Hepatocyte (in vitro differentiated cells): ENCODE data around the gene MFRP.

Experiments used
- CTCF ChIP-seq: fragments of 200-600 bp; sonication (generic); IDR thresholded peaks from 2 replicates; pipeline ENCODE4 v1.5.1; 2016; ENCODE audit warnings: antibody characterized with exemption, mild to moderate bottlenecking; ENCODE audit not compliant: poor library complexity
- EZH2 ChIP-seq: fragments of 200-600 bp; sonication (generic); IDR thresholded peaks from 2 replicates; pipeline ENCODE4 v1.6.1; 2016; ENCODE audit warnings: antibody characterized with exemption, mild to moderate bottlenecking, borderline replicate concordance
- EZH2phosphoT487 ChIP-seq: fragments of 200-600 bp; sonication (generic); IDR thresholded peaks from one replicate; pipeline ENCODE4 v1.6.1; 2018; ENCODE audit warnings: antibody characterized with exemption, mild to moderate bottlenecking, low read depth, moderate library complexity; ENCODE audit not compliant: unreplicated experiment, severe bottlenecking

GRCh38 chr11:119359365-119360214 lies 13.1 kb upstream of the MFRP start:
- TF ChIP-seq CTCF = no peak
- no peak for TF ChIP-seq EZH2
- TF ChIP-seq EZH2phosphoT487 = no peak
